Type B pancreatic cell (in vitro differentiated cells): ENCODE data around the gene CX3CL1. TPM values are rescaled to one million over a fixed set of nuclear protein-coding genes. Genes with fewer than 3 reads are reported as not detected.
"Not testable (repeated sequence)": the region's sequence is repeated elsewhere in the genome, so short reads cannot be mapped to it uniquely, and the experiment has no call there.

Experiments
- DNase-seq: peaks from one replicate; pipeline ENCODE4 v3.0.0; 2021; ENCODE audit warnings: mixed read lengths; ENCODE audit not compliant: unreplicated experiment; ENCODE audit errors: extremely low spot score
- H3K27ac Mint-ChIP-seq: 2 replicates; pipeline ENCODE4 v1.8.0; 2021; ENCODE audit warnings: mild to moderate bottlenecking, mixed read lengths
- H3K27me3 Mint-ChIP-seq: 2 replicates; pipeline ENCODE4 v1.8.0; 2021; ENCODE audit warnings: mixed read lengths
- H3K36me3 Mint-ChIP-seq: 2 replicates; pipeline ENCODE4 v1.8.0; 2021; ENCODE audit warnings: mixed read lengths
- H3K4me1 Mint-ChIP-seq: one replicate; pipeline ENCODE4 v1.8.0; 2021; ENCODE audit warnings: mixed read lengths; ENCODE audit not compliant: unreplicated experiment
- H3K4me3 Mint-ChIP-seq: 2 replicates; pipeline ENCODE4 v1.8.0; 2021; ENCODE audit warnings: mild to moderate bottlenecking, mixed read lengths
- H3K9me3 Mint-ChIP-seq: 2 replicates; pipeline ENCODE4 v1.8.0; 2021; ENCODE audit warnings: mixed read lengths
- CTCF ChIP-seq: fragments of 200-600 bp; sonication (generic); conservative IDR thresholded peaks from 2 replicates; pipeline ENCODE4 v1.5.0; 2021; ENCODE audit warnings: antibody characterized with exemption, mild to moderate bottlenecking
- total RNA-seq: library from RNA; stranded (reverse); gene quantifications from 2 replicates; pipeline ENCODE4 v1.2.1, GENCODE V29; 2021; ENCODE audit warnings: low replicate concordance

The CX3CL1 gene
- total RNA-seq, 1 donor from 2014 or later: 17.8 TPM

- no peak for TF ChIP-seq CTCF
- no peaks in the 10 kb centered on the region for H3K36me3 Mint-ChIP-seq
- no peak for DNase-seq
- H3K27me3 Mint-ChIP-seq: peaks cover 6% of the 10 kb centered on the region
- H3K9me3 Mint-ChIP-seq: no peaks in the 10 kb centered on the region
- H3K27ac Mint-ChIP-seq: no peak overlapping the region
- H3K4me3 Mint-ChIP-seq: no peak overlapping the region
- no peaks in the 10 kb centered on the region for H3K4me1 Mint-ChIP-seq
Observed at GRCh38 chr16:57333402-57333801, 38.9 kb upstream of the CX3CL1 start.

GRCh38 chr16:57335366-57335765 lies 36.9 kb upstream of the CX3CL1 start:
- Mint-ChIP-seq H3K27ac (no peak overlapping the region), H3K4me1 (peaks cover 3% of the 10 kb centered on the region), H3K36me3 (no peaks in the 10 kb centered on the region), H3K4me3 (no peak overlapping the region), H3K9me3 (no peaks in the 10 kb centered on the region), H3K27me3 (peaks cover 6% of the 10 kb centered on the region)
- no peak for TF ChIP-seq CTCF
- no peak for DNase-seq

GRCh38 chr16:57341062-57341440 lies 31.2 kb upstream of the CX3CL1 start:
- Mint-ChIP-seq H3K4me1 (peaks cover 3% of the 10 kb centered on the region), H3K4me3 (no peak overlapping the region), H3K9me3 (no peaks in the 10 kb centered on the region), H3K27me3 (no peaks in the 10 kb centered on the region), H3K27ac (no peak overlapping the region), H3K36me3 (no peaks in the 10 kb centered on the region)
- no peak for TF ChIP-seq CTCF
- no peak for DNase-seq

GRCh38 chr16:57341441-57342303 lies 30.6 kb upstream of the CX3CL1 start:
- H3K27me3 Mint-ChIP-seq: no peaks in the 10 kb centered on the region
- H3K4me3 Mint-ChIP-seq: no peak overlapping the region

GRCh38 chr16:57342606-57343005 lies 29.7 kb upstream of the CX3CL1 start:
- not testable (repeated sequence) for H3K4me3 Mint-ChIP-seq, H3K36me3 Mint-ChIP-seq, H3K27me3 Mint-ChIP-seq, H3K9me3 Mint-ChIP-seq, DNase-seq, H3K4me1 Mint-ChIP-seq, H3K27ac Mint-ChIP-seq

More at GRCh38 chr16:57341441-57342303, 30.6 kb upstream of the CX3CL1 start:
- Mint-ChIP-seq H3K36me3 (no peaks in the 10 kb centered on the region), H3K4me1 (peaks cover 3% of the 10 kb centered on the region), H3K9me3 (no peaks in the 10 kb centered on the region), H3K27ac (no peak overlapping the region)
- no peak for DNase-seq
- no peak for TF ChIP-seq CTCF

- Mint-ChIP-seq H3K27me3 (peaks cover 14% of the 10 kb centered on the region), H3K4me1 (peaks cover 3% of the 10 kb centered on the region), H3K4me3 (no peak overlapping the region), H3K27ac (no peak overlapping the region), H3K9me3 (no peaks in the 10 kb centered on the region), H3K36me3 (no peaks in the 10 kb centered on the region)
- TF ChIP-seq CTCF: no peak
- DNase-seq: no peak
Observed at GRCh38 chr16:57343221-57343620, 29.1 kb upstream of the CX3CL1 start.

GRCh38 chr16:57344094-57344493 lies 28.2 kb upstream of the CX3CL1 start:
- H3K4me1 Mint-ChIP-seq, H3K36me3 Mint-ChIP-seq: not testable (repeated sequence)

More at GRCh38 chr16:57344094-57344493, 28.2 kb upstream of the CX3CL1 start:
- H3K9me3 Mint-ChIP-seq, H3K27ac Mint-ChIP-seq, DNase-seq, H3K4me3 Mint-ChIP-seq: not testable (repeated sequence)
- peaks cover 23% of the 10 kb centered on the region for H3K27me3 Mint-ChIP-seq
